Sigmoid colon (tissue), 7 donors: ENCODE measurements around the gene RAPSN. TPM values are rescaled to one million over a fixed set of nuclear protein-coding genes. Genes with fewer than 3 reads are reported as not detected.

Experiments used
- DNase-seq: peaks from one replicate; pipeline ENCODE4 v3.0.0-alpha.2; 2019
- H3K27ac ChIP-seq, 4 donors: fragments of 200-600 bp; sonication (generic); one replicate each; pipeline ENCODE4 v1.5.1; 2016 to 2019; ENCODE audit warnings: mild to moderate bottlenecking in 1 of 4
- H3K27me3 ChIP-seq, 3 donors: fragments of 200-600 bp; sonication (generic); one replicate each; pipeline ENCODE4 v1.5.1; 2019; ENCODE audit warnings: mild to moderate bottlenecking in 1 of 3
- H3K36me3 ChIP-seq, 4 donors: fragments of 200-600 bp; sonication (generic); one replicate each; pipeline ENCODE4 v1.5.1; 2016 to 2019
- H3K4me1 ChIP-seq, 4 donors: fragments of 200-600 bp; sonication (generic); one replicate each; pipeline ENCODE4 v1.5.1; 2017 to 2019
- H3K4me3 ChIP-seq, 4 donors: fragments of 200-600 bp; sonication (generic); one replicate each; pipeline ENCODE4 v1.5.1; 2017 to 2019; ENCODE audit warnings: mild to moderate bottlenecking in 2 of 4, moderate library complexity in 1 of 4
- H3K9me3 ChIP-seq, 4 donors: fragments of 200-600 bp in 3 of 4; sonication (generic) in 3 of 4; one replicate each; pipeline versions ENCODE4 v1.5.1 to v1.6.1; 2013 to 2019
- CTCF ChIP-seq, 4 experiments: fragments of 450-650 bp in 3 of 4; fragments of 200-600 bp in 1 of 4; IDR thresholded peaks; one replicate each; pipeline ENCODE4 v1.5.1; 2016 to 2019; ENCODE audit warnings: antibody characterized with exemption in 4 of 4, mild to moderate bottlenecking in 3 of 4, moderate library complexity in 2 of 4
- EP300 ChIP-seq, 4 donors: sonication (generic); formaldehyde crosslinking; IDR thresholded peaks; one replicate each; pipeline ENCODE4 v1.6.1; 2017; ENCODE audit warnings: antibody characterized with exemption in 4 of 4
- POLR2A ChIP-seq, 2 donors: fragments of 450-650 bp; IDR thresholded peaks; one replicate each; pipeline ENCODE4 v1.6.1; 2016; ENCODE audit warnings: antibody characterized with exemption in 2 of 2, mild to moderate bottlenecking in 2 of 2, moderate library complexity in 2 of 2
- POLR2AphosphoS5 ChIP-seq, 4 donors: sonication (generic); formaldehyde crosslinking; IDR thresholded peaks; one replicate each; pipeline ENCODE4 v1.6.1; 2017; ENCODE audit warnings: antibody characterized with exemption in 4 of 4
- WGBS, 2 donors: extraction: QIAGEN DNeasy Blood & Tissue Kit; methylation state at CpG; one replicate each; pipeline ENCODE4 v1.1.7; 2013; 5-methylcytosine and 5-hydroxymethylcytosine counted together
- intact Hi-C: fragments of 100-400 bp; cut with DNase I; formaldehyde crosslinking; loops from one replicate; pipeline ENCODE4 v1.15.1; 2023
- polyA plus RNA-seq, 3 donors: library from polyadenylated mRNA; stranded (reverse); fragments of 200-250 nt; gene quantifications; one replicate each; pipeline ENCODE4 v1.2.3, GENCODE V29; 2013
- total RNA-seq, 4 donors: library from RNA; depleted of rRNA; stranded (reverse); fragments of >200 nt; gene quantifications; one replicate each; pipeline ENCODE4 v1.1.0, GENCODE V29; 2016
- donor health status: healthy with polysubstance abuse.
- donor health status: Bipolar disorder and iron deficiency.
- donor health status: healthy.

The RAPSN gene
- total and polyA plus RNA-seq, 7 donors, result 0.27 to 0.61 (median 0.46) TPM; not detected in 3

GRCh38 chr11:47396049-47396320 lies 53.0 kb downstream of the RAPSN start:
- H3K9me3 ChIP-seq, result no peaks in the 10 kb centered on the region
- no peak for TF ChIP-seq CTCF (IDR thresholded peaks at IDR 0.05)
- no peak for TF ChIP-seq EP300 (IDR thresholded peaks at IDR 0.05)
- no peak for TF ChIP-seq POLR2AphosphoS5 (IDR thresholded peaks at IDR 0.05)
- no peak for TF ChIP-seq POLR2A (IDR thresholded peaks at IDR 0.05)
- H3K4me1 ChIP-seq, result peaks cover 0 to 17% (median 14%) of the 10 kb centered on the region in 4 donors
- no peak for DNase-seq
- intact Hi-C loops, result no loop called here
- no peaks in the 10 kb centered on the region for H3K36me3 ChIP-seq
- WGBS, 2 donors, result 84 to 93% methylated on average over 3 of the region's 3 CpGs
- H3K27me3 ChIP-seq, result no peaks in the 10 kb centered on the region
- H3K4me3 ChIP-seq, result no peak overlapping the region
- peak overlapping the region; percentile 61 to 80 (median 67) for H3K27ac ChIP-seq

GRCh38 chr11:47395223-47396048 lies 53.5 kb downstream of the RAPSN start:
- H3K36me3 ChIP-seq, result no peaks in the 10 kb centered on the region
- no peak for TF ChIP-seq CTCF (IDR thresholded peaks at IDR 0.05)
- TF ChIP-seq POLR2A (IDR thresholded peaks at IDR 0.05), result no peak
- TF ChIP-seq EP300 (IDR thresholded peaks at IDR 0.05), result no peak
- TF ChIP-seq POLR2AphosphoS5 (IDR thresholded peaks at IDR 0.05), result no peak
- H3K4me1 ChIP-seq, result peaks cover 0 to 12% (median 9%) of the 10 kb centered on the region in 4 donors
- no peaks in the 10 kb centered on the region for H3K9me3 ChIP-seq
- intact Hi-C loops, result no loop called here
- no peak for DNase-seq
- H3K4me3 ChIP-seq, result peak overlapping the region in 1 of 4 donors; percentile 21
- no peaks in the 10 kb centered on the region for H3K27me3 ChIP-seq
- peak overlapping the region; percentile 61 to 80 (median 67) for H3K27ac ChIP-seq
- WGBS, 2 donors, result 65 to 83% methylated on average over 25 of the region's 25 CpGs

- TF ChIP-seq POLR2A (IDR thresholded peaks at IDR 0.05) (peak in 1 of 2 donors; percentile 5), POLR2AphosphoS5 (IDR thresholded peaks at IDR 0.05) (peak in 2 of 4 donors; percentile 35 to 38), EP300 (IDR thresholded peaks at IDR 0.05) (no peak), CTCF (IDR thresholded peaks at IDR 0.05) (no peak)
- Histone ChIP-seq H3K27me3 (no peaks in the 10 kb centered on the region), H3K9me3 (no peaks in the 10 kb centered on the region), H3K4me1 (peaks cover 0 to 3% (median 2%) of the 10 kb centered on the region in 4 donors), H3K27ac (peak overlapping the region; percentile 61 to 80 (median 67)), H3K4me3 (peak overlapping the region in 1 of 4 donors; percentile 21), H3K36me3 (no peaks in the 10 kb centered on the region)
- peak; percentile 61 for DNase-seq
- 58 to 83% methylated on average over 39 of the region's 39 CpGs for WGBS, 2 donors
- intact Hi-C loops, result no loop called here
These were observed 54.4 kb downstream of the RAPSN start for GRCh38 chr11:47394322-47395222.

- peak; percentile 65 for DNase-seq
- Histone ChIP-seq H3K9me3 (no peaks in the 10 kb centered on the region), H3K4me3 (no peak overlapping the region), H3K27ac (peak overlapping the region; percentile 61 to 80 (median 67)), H3K36me3 (no peaks in the 10 kb centered on the region), H3K4me1 (no peaks in the 10 kb centered on the region), H3K27me3 (no peaks in the 10 kb centered on the region)
- WGBS, 2 donors, result 78% methylated on average over 9 of the region's 9 CpGs
- TF ChIP-seq CTCF (IDR thresholded peaks at IDR 0.05) (no peak), POLR2AphosphoS5 (IDR thresholded peaks at IDR 0.05) (no peak), POLR2A (IDR thresholded peaks at IDR 0.05) (no peak), EP300 (IDR thresholded peaks at IDR 0.05) (no peak)
- intact Hi-C loops, result no loop called here
These were observed 55.0 kb downstream of the RAPSN start for GRCh38 chr11:47394050-47394321.
